GM12878 (cell line): ENCODE data around the gene LRRC57. TPM values are rescaled to one million over a fixed set of nuclear protein-coding genes. Genes with fewer than 3 reads are reported as not detected.

Experiments
- ATF7 ChIP-seq: fragments of 450-650 bp; IDR thresholded peaks from 2 replicates; pipeline ENCODE4 v1.6.1; 2016; ENCODE audit warnings: low read depth, mild to moderate bottlenecking
- BCL11A ChIP-seq: IDR thresholded peaks from 2 replicates; pipeline ENCODE4 v1.6.1; 2011; ENCODE audit warnings: low read depth, low read length
- HDGF ChIP-seq: fragments of 450-650 bp; IDR thresholded peaks from 2 replicates; pipeline ENCODE4 v1.6.1; 2016; ENCODE audit warnings: antibody characterized with exemption
- IKZF1 ChIP-seq: fragments of 450-650 bp; conservative IDR thresholded peaks from 2 replicates; pipeline ENCODE4 v1.6.1; 2017; ENCODE audit warnings: antibody characterized with exemption, mild to moderate bottlenecking
- IKZF2 ChIP-seq, 2 experiments: fragments of 450-650 bp; IDR thresholded peaks; 2 replicates each; pipeline ENCODE4 v1.6.1; 2017; ENCODE audit warnings: mild to moderate bottlenecking in 2 of 2, moderate library complexity in 2 of 2
- JUNB ChIP-seq: IDR thresholded peaks from 2 replicates; pipeline ENCODE4 v1.6.1; 2016; ENCODE audit warnings: antibody characterized with exemption, mild to moderate bottlenecking
- MEF2A ChIP-seq: IDR thresholded peaks from 2 replicates; pipeline ENCODE4 v1.6.1; 2011; ENCODE audit warnings: low read depth, mild to moderate bottlenecking, low read length, moderate library complexity; ENCODE audit not compliant: insufficient read depth
- NR2C1 ChIP-seq: fragments of 450-650 bp; IDR thresholded peaks from 2 replicates; pipeline ENCODE4 v1.6.1; 2017; ENCODE audit warnings: antibody characterized with exemption, mild to moderate bottlenecking, moderate library complexity
- POLR2AphosphoS5 ChIP-seq: IDR thresholded peaks from 2 replicates; pipeline ENCODE4 v1.6.1; 2011; ENCODE audit warnings: mild to moderate bottlenecking, low read length, inconsistent platforms
- POU2F2 ChIP-seq: IDR thresholded peaks from 3 replicates; pipeline ENCODE4 v1.6.1; 2011; ENCODE audit warnings: low read depth, mild to moderate bottlenecking, low read length, borderline replicate concordance
- SREBF1 ChIP-seq: IDR thresholded peaks from 2 replicates; pipeline ENCODE4 v1.6.1; 2012; ENCODE audit warnings: mild to moderate bottlenecking, low read length
- USF1 ChIP-seq: IDR thresholded peaks from 2 replicates; pipeline ENCODE4 v1.6.1; 2011; ENCODE audit warnings: borderline replicate concordance, low read depth, mild to moderate bottlenecking, moderate library complexity, mixed read lengths, low read length; ENCODE audit not compliant: insufficient read depth; ENCODE audit errors: extremely low read length
- polyA plus RNA-seq, 11 experiments: library from polyadenylated mRNA; depleted of rRNA in 4 of 11; unstranded in 6 of 11; stranded (reverse) in 5 of 11; fragments of >200 nt; fragmentation: Nextera tagmentation in 4 of 11; fragmentation: Illumina TruSeq in 1 of 11; extraction: Ambion mirVana in 4 of 11; extraction: Trizol in 1 of 11; gene quantifications; 1 replicate in 1 of 11; 2 replicates in 10 of 11; pipeline versions ENCODE4 v1.2.1 to v1.2.3, GENCODE V29; 2011 to 2016; ENCODE audit warnings: inconsistent platforms in 2 of 11, missing spikeins in 2 of 11, low read depth in 1 of 11
- total RNA-seq, 4 experiments: library from RNA; depleted of rRNA in 3 of 4; stranded (reverse); fragments of >200 nt in 3 of 4; fragmentation: Illumina TruSeq in 1 of 4; extraction: Trizol in 1 of 4; gene quantifications; 2 replicates each; pipeline versions ENCODE4 v1.2.1 to v1.2.3, GENCODE V29; 2013 to 2021
- TF ChIP-seq, protein P1 (sequence below): fragments of 450-650 bp; IDR thresholded peaks from 2 replicates; pipeline ENCODE4 v1.6.1; 2014; ENCODE audit warnings: mild to moderate bottlenecking
- TF ChIP-seq, protein P2 (sequence below): fragments of 450-650 bp; IDR thresholded peaks from 2 replicates; pipeline ENCODE4 v1.6.1; 2016; ENCODE audit warnings: mild to moderate bottlenecking

The LRRC57 gene
- total and polyA plus RNA-seq, 10 of the 15 experiments (the other 5 are each of a cell fraction or from before 2014, with no cell fraction given), result 5.2 to 15.7 (median 9.6) TPM

DNA sequence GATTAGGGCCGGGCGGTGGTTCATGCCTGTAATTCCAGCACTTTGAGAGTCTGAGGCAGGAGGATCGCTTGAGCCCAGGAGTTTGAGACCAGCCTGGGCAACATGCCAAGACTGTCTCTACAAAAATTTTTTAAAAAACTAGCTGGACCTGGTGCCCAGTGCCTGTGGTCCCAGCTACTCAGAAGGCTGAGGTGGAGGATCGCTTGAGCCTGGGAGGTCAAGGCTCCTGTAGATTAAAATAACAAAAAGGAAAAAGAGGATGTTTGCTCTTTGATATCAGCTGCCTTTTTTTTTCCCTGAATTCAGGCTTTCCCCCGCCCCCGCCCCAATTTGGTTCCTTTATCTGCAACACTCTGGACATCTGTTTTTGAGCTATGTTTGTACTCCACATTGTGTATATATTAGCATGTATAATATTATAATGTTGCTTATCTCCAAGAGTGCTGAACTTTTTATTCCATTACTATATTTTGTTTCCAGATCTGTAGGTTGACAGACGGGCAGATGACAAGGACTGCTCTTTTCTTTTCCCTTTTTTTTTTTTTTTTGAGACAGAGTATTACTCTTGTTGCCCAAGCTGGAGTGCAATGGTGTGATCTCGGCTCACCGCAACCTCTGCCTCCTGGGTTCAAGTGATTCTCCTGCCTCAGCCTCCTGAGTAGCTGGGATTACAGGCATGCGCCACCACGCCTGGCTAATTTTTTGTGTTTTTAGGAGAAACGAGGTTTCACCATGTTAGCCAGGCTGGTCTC is 48.6 kb downstream of the LRRC57 start (continued):
- TF ChIP-seq, protein P1, sequence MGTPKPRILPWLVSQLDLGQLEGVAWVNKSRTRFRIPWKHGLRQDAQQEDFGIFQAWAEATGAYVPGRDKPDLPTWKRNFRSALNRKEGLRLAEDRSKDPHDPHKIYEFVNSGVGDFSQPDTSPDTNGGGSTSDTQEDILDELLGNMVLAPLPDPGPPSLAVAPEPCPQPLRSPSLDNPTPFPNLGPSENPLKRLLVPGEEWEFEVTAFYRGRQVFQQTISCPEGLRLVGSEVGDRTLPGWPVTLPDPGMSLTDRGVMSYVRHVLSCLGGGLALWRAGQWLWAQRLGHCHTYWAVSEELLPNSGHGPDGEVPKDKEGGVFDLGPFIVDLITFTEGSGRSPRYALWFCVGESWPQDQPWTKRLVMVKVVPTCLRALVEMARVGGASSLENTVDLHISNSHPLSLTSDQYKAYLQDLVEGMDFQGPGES, result no peak
- TF ChIP-seq HDGF, result 0 out of 2 replicates have a peak, but pooled peaks have one; percentile 76
- TF ChIP-seq IKZF2 (IDR thresholded peaks at IDR 0.05), result no peak
- TF ChIP-seq, protein P2, sequence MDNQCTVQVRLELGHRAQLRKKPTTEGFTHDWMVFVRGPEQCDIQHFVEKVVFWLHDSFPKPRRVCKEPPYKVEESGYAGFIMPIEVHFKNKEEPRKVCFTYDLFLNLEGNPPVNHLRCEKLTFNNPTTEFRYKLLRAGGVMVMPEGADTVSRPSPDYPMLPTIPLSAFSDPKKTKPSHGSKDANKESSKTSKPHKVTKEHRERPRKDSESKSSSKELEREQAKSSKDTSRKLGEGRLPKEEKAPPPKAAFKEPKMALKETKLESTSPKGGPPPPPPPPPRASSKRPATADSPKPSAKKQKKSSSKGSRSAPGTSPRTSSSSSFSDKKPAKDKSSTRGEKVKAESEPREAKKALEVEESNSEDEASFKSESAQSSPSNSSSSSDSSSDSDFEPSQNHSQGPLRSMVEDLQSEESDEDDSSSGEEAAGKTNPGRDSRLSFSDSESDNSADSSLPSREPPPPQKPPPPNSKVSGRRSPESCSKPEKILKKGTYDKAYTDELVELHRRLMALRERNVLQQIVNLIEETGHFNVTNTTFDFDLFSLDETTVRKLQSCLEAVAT, result peak; percentile 35; the same call in 1 of the 2 replicates
- TF ChIP-seq IKZF1, result 0 out of 2 replicates have a peak, but pooled peaks have one; percentile 4
- TF ChIP-seq USF1, result no peak
- TF ChIP-seq SREBF1, result no peak
- no peak for TF ChIP-seq POLR2AphosphoS5
- no peak for TF ChIP-seq POU2F2
- no peak for TF ChIP-seq MEF2A
- TF ChIP-seq ATF7, result no peak
- TF ChIP-seq BCL11A, result no peak
- no peak for TF ChIP-seq JUNB
- TF ChIP-seq NR2C1, result no peak
- TF ChIP-seq, all 136 proteins: peak for 3
